ENCODE measurements around the gene CBLC.
"Not testable (repeated sequence)": the region's sequence is repeated elsewhere in the genome, so short reads cannot be mapped to it uniquely, and the experiment has no call there.

Gene CBLC

DNA sequence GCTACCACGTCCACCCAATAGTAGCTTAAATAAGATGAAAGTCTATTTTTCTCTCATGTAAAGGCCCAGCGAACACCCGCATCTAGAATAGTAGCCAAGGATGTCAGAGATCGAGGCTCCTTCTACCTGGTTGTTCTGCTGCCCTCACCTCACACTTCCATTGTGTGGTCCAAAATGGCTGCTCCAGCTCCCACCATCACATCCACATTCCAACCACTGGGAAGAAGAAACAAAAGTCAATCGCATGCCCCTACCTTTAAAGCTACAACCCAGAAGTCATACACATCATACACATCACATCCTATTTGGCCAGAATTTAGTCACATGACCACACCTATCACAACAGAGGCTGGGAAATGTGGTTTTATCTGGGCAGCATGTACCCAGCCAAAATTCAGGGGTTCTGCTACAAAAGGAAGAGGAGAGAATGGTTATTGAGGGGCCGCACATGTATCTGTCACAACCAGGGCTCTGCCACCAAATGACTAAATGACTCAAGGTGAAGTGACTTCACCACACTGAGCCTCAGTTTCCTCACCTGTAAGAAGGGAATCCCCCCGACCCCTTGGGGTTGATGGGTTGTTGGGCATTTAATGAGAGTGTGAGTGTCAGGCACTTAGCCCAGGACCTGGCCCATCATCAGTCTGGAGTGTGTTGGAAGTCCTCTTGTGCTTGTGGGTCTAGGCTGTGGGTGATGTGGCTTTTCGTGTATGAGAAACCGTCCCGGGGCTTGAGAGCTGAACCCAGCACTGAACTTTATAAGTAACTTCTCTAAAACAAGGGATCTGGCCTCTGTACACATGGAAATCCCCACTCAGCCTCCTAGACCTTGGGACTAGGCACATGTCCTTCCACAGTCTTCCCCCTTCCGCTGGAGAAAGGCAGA is 10.2 kb upstream of the CBLC start:
- no peak overlapping the region for H3K27ac ChIP-seq
- TF ChIP-seq ZFX (IDR thresholded peaks at IDR 0.05), result no peak
- TF ChIP-seq, protein P1, sequence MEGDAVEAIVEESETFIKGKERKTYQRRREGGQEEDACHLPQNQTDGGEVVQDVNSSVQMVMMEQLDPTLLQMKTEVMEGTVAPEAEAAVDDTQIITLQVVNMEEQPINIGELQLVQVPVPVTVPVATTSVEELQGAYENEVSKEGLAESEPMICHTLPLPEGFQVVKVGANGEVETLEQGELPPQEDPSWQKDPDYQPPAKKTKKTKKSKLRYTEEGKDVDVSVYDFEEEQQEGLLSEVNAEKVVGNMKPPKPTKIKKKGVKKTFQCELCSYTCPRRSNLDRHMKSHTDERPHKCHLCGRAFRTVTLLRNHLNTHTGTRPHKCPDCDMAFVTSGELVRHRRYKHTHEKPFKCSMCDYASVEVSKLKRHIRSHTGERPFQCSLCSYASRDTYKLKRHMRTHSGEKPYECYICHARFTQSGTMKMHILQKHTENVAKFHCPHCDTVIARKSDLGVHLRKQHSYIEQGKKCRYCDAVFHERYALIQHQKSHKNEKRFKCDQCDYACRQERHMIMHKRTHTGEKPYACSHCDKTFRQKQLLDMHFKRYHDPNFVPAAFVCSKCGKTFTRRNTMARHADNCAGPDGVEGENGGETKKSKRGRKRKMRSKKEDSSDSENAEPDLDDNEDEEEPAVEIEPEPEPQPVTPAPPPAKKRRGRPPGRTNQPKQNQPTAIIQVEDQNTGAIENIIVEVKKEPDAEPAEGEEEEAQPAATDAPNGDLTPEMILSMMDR (conservative IDR thresholded peaks at IDR 0.05), result no peak

DNA sequence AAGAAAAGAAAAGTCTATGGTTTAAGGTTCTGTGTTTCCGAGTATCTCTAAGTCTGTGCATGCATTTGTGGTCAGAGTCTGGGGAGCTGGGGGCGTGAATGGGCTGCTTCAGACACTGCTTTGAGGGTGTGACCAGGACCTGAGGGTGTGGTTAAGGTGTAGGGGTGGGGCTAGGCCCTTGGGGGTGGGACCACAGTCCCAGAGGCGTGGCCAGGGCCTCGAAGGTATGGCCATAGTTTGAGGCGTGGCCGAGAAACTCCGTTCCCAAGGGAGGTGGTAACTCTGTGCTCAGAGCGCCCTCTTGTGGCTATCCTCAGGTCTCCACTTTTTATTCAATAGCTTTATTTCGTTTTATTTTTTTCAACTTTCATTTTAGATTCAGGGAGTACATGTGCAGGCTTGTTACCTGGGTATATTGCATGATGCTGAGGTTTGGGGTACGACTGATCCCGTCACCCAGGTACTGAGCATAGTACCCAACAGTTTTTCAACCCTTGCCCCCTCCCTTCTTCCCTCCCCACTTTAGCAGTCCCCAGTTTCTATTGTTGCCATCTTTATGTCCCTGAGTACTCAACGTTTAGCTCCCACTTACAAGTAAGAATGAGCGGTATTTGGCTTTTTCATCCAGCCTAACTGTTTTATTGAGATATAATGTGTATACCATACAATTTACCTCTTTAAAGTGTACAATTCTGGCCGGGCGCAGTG is 7.0 kb upstream of the CBLC start:
- no peak overlapping the region for H3K27ac ChIP-seq
- TF ChIP-seq, protein P1 (conservative IDR thresholded peaks at IDR 0.05), result peak; percentile 67
- no peak for TF ChIP-seq ZFX (IDR thresholded peaks at IDR 0.05)

DNA sequence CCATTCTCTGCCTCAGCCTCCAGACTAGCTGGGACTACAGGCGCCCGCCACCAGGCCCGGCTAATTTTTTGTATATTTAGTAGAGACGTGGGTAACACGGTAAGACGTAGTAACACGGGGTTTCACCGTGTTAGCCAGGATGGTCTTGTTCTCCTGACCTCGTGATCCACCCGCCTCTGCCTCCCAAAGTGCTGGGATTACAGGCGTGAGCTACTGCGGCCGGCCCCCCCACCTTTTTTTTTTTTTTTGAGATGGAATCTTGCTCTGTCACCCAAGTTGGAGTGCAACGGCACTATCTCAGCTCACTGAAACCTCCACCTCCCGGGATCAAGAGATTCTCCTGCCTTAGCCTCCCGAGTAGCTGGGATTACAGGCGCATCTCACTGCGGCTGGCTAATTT is 5.5 kb upstream of the CBLC start:
- not testable (repeated sequence) for H3K27ac ChIP-seq

DNA sequence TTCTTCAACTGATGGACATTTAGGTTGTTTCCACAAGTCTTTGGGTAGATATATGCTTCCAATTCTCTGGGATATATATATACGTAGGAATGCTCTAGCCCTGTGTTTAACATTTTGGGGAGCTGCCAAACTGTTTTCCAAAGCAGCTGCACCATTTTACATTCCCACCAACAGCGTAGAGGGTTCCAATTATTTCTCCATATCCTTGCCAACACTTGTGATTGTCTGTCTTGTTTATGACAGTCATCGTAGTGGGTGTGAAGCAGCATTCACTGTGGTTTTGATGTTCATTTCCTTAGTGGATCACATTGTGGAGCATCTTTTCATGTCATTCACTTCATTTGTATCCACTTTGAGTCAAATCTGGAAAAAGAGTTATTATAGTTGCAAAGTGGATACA is 4.7 kb upstream of the CBLC start:
- no peak for TF ChIP-seq ZFX (IDR thresholded peaks at IDR 0.05)
- TF ChIP-seq, protein P1 (conservative IDR thresholded peaks at IDR 0.05), result no peak
- no peak overlapping the region for H3K27ac ChIP-seq

DNA sequence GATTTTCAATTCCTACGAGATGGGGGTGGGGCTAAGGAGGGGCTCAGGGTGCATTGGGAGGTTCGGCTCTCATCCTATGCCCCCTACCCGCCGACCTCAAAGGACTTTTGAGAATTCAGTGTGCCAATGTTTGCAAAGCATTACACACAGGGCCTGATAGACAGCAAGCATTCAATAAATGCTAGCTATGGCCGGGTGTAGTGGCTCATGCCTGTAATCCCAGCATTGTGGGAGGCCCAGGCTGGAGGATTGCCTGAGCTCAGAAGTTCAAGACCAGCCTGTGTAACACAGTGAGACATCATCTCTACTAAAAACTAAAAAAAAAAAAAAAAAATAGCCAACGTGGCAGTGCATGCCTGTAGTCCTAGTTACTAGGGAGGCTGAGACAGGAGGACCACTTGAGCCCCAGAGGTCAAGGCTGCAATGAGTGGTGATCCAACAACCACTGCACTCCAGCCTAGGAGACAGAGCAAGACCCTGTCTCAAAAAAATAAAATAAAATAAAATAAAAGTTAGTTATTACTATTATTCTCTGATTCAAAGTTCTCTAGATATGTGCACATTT is 1.9 kb upstream of the CBLC start:
- H3K27ac ChIP-seq, result no peak overlapping the region
- TF ChIP-seq, protein P1 (conservative IDR thresholded peaks at IDR 0.05), result no peak
- TF ChIP-seq ZFX (IDR thresholded peaks at IDR 0.05), result no peak

DNA sequence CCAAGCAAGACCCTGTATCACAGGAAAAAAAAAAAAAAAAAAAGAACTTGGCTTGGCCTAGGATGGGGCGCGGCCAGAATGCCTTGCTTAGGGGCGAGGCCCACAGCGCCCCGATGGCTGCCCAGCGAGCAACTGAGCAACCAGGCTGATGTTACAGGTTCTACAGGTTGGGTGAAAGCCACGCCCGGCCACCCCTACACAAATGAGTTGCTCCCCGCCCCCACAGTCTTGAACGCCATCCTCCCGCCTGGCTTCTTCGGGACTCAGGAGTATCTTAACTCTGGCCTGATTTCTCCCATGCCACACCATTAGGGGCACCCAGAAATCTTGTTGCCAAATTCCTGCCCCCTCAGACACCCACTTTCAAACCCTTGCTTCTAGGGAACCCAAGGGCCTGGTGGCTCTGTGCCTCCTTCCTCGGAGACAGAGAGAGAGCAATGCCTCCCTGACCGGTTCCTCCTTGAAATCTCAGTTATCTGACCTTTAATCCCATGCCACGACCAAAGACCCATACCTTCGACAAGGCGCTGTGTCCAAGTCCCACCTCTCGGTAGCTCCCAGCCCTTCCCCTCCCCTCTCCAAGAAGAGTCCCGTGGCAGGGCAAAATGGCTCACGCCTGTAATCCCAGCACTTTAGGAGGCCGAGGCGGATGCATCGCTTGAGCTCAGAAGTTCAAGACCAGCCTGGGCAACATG is 1.1 kb upstream of the CBLC start:
- no peak overlapping the region for H3K27ac ChIP-seq

DNA sequence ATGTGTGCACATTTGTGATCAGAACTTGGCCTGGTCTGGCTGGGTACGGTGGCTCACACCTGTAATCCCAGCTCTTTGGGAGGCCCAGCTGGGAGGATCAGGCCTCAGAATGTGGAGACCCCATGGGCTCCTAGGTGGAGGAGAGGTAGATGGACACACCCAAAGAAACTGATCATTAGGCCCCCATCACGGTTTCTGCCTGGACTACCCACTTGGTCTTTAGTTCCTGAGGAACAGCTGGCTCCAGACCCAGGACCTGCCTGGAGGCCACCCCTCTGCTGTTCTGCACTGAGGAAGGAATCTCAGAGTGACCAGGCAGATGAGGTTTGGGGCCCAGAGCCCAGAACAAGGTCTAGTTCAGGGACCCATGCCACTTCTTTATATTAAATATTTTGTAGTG is 1.5 kb downstream of the CBLC start:
- no peak overlapping the region for H3K27ac ChIP-seq
- TF ChIP-seq ZFX (IDR thresholded peaks at IDR 0.05), result no peak
- TF ChIP-seq, protein P1 (conservative IDR thresholded peaks at IDR 0.05), result no peak

More for the DNA sequence above, 1.1 kb upstream of the CBLC start:
- no peak for TF ChIP-seq ZFX (IDR thresholded peaks at IDR 0.05)
- TF ChIP-seq, protein P1 (conservative IDR thresholded peaks at IDR 0.05), result no peak

DNA sequence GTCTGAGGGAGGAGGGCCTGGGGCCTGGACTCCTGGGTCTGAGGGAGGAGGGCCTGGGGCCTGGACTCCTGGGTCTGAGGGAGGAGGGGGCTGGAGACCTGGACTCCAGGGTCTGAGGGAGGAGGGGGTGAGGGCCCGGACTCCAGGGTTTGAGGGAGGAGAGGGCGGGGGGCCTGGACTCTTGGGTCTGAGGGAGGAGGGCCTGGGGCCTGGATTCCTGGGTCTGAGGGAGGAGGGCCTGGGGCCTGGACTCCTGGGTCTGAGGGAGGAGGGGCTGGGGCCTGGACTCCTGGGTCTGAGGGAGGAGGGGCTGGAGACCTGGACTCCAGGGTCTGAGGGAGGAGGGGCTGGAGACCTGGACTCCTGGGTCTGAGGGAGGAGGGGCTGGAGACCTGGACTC is 4.0 kb downstream of the CBLC start:
- H3K27ac ChIP-seq, result not testable (repeated sequence)
